ENCODE data around the gene PPP2R3A.

Gene PPP2R3A

GRCh38 chr3:136197159-136197793 lies 231.7 kb downstream of the PPP2R3A start:
- no peak for DNase-seq
- in situ Hi-C loops (cut with HindIII; ENCODE audit: low pct_ligation_motif_present, low pct_unique_long_range_greater_than_20kb, low sequenced_read_pairs) = no loop called here
